HepG2 (cell line): ENCODE measurements around the gene ADCK2. TPM values are rescaled to one million over a fixed set of nuclear protein-coding genes. Genes with fewer than 3 reads are reported as not detected.

Experiments
- ATAC-seq: fragments of 200-7000 bp; cut with Tn5 transposase; 3 replicates; pipeline ENCODE4 v1.9.1; 2020; ENCODE audit warnings: mild to moderate bottlenecking, moderate library complexity
- BruUV-seq: library from RNA; stranded (reverse); fragments of 400-500 nt; replicated peaks from 2 replicates; lab custom pipeline; 2021; lab: Mats Ljungman, UMichigan
- CTCF ChIA-PET: fragments of 300-600 bp; formaldehyde crosslinking; extraction: SDS; loops from one replicate; lab custom pipeline; 2021; ENCODE audit warnings: low total read pairs, inconsistent platforms, low intra/inter-chr PET ratio; lab: Yijun Ruan, JAX
- POLR2A ChIA-PET: fragments of 350-600 bp; sonication (Branson Sonifier 250); formaldehyde crosslinking; loops from one replicate; lab custom pipeline; 2020; ENCODE audit warnings: antibody characterized with exemption, inconsistent platforms; lab: Yijun Ruan, JAX
- DNase-seq: peaks from one replicate; pipeline ENCODE4 v3.0.0-alpha.2; 2015; ENCODE audit warnings: low spot score
- FAIRE-seq: peaks from 3 replicates; lab custom pipeline; 2011; peaks lifted over from hg19 to GRCh38; lab: Jason Lieb, UNC
- H2AFZ ChIP-seq: one replicate; pipeline ENCODE4 v1.6.1; 2011; ENCODE audit warnings: low read length, inconsistent platforms
- H3K27ac ChIP-seq: fragments of 300-600 bp; 3 replicates; pipeline ENCODE4 v1.8.0; 2011; ENCODE audit warnings: mixed run types, mild to moderate bottlenecking, mixed read lengths, low read length, inconsistent platforms; ENCODE audit not compliant: insufficient read depth; ENCODE audit errors: extremely low read length
- H3K27me3 ChIP-seq, 2 experiments: fragments of 200-600 bp in 1 of 2; 2 replicates in 1 of 2; 3 replicates in 1 of 2; pipeline versions ENCODE4 v1.6.0 to v1.8.0; 2011; ENCODE audit warnings: low read length in 2 of 2, mild to moderate bottlenecking in 2 of 2, moderate library complexity in 2 of 2, inconsistent platforms in 1 of 2; ENCODE audit not compliant: insufficient read depth in 2 of 2, control insufficient read depth in 1 of 2
- H3K36me3 ChIP-seq, 2 experiments: fragments of 200-600 bp in 1 of 2; replicated peaks in 1 of 2; 2 replicates in 1 of 2; 3 replicates in 1 of 2; pipeline versions ENCODE4 v1.5.1 to v1.8.0; 2011; ENCODE audit warnings: low read length in 2 of 2, inconsistent platforms in 1 of 2; ENCODE audit not compliant: insufficient read depth in 2 of 2, control insufficient read depth in 1 of 2
- H3K4me1 ChIP-seq: 2 replicates; pipeline ENCODE4 v1.5.1; 2012; ENCODE audit warnings: low read length, inconsistent platforms; ENCODE audit not compliant: insufficient read depth
- H3K4me2 ChIP-seq: 2 replicates; pipeline ENCODE4 v1.6.0; 2011; ENCODE audit warnings: low read depth, low read length, inconsistent platforms
- H3K4me3 ChIP-seq, 3 experiments: fragments of 200-600 bp in 1 of 3; sonication (generic), shearing (Covaris generic) in 1 of 3; replicated peaks in 1 of 3; 2 replicates each; pipeline ENCODE4 v1.5.1; 2011 to 2016; ENCODE audit warnings: low read length in 3 of 3, inconsistent platforms in 2 of 3, low read depth in 2 of 3, mild to moderate bottlenecking in 2 of 3, control low read depth in 1 of 3, mixed read lengths in 1 of 3; ENCODE audit not compliant: insufficient read depth in 1 of 3
- H3K79me2 ChIP-seq: one replicate; pipeline ENCODE4 v1.6.1; 2011; ENCODE audit warnings: low read length, inconsistent platforms; ENCODE audit not compliant: insufficient read depth
- H3K9ac ChIP-seq: 2 replicates; pipeline ENCODE4 v1.6.0; 2011; ENCODE audit warnings: mild to moderate bottlenecking, low read depth, low read length, inconsistent platforms; ENCODE audit not compliant: insufficient read depth
- H3K9me3 ChIP-seq: 2 replicates; pipeline ENCODE4 v1.5.1; 2012; ENCODE audit warnings: mild to moderate bottlenecking, low read length
- H4K20me1 ChIP-seq: 2 replicates; pipeline ENCODE4 v1.6.0; 2011; ENCODE audit warnings: inconsistent platforms, mild to moderate bottlenecking, low read length, moderate library complexity; ENCODE audit not compliant: insufficient read depth
- GLMP ChIP-seq: sonication (generic); formaldehyde crosslinking; IDR thresholded peaks from 2 replicates; pipeline ENCODE4 v1.9.0; 2021; ENCODE audit warnings: missing genetic modification reagents, mild to moderate bottlenecking, borderline replicate concordance
- HNF4G ChIP-seq, 2 experiments: sonication (generic) in 1 of 2; formaldehyde crosslinking in 1 of 2; IDR thresholded peaks; 2 replicates each; pipeline versions ENCODE4 v1.4.0 to v1.6.1; 2011 to 2020; ENCODE audit warnings: borderline replicate concordance in 2 of 2, low read depth in 2 of 2, mild to moderate bottlenecking in 2 of 2, low read length in 1 of 2, missing genetic modification reagents in 1 of 2, moderate library complexity in 1 of 2
- HNRNPH1 ChIP-seq: fragments of 200-400 bp; formaldehyde crosslinking; optimal IDR thresholded peaks from 2 replicates; pipeline ENCODE3; 2017; ENCODE audit warnings: mild to moderate bottlenecking, low read depth, low read length
- KLF9 ChIP-seq: IDR thresholded peaks from 2 replicates; pipeline ENCODE4 v1.6.1; 2016; ENCODE audit warnings: low read depth
- NBN ChIP-seq: fragments of 450-650 bp; conservative IDR thresholded peaks from 2 replicates; pipeline ENCODE4 v1.6.1; 2017
- NCOA5 ChIP-seq: sonication (generic); formaldehyde crosslinking; IDR thresholded peaks from 2 replicates; pipeline ENCODE4 v1.4.0; 2020; ENCODE audit warnings: missing genetic modification reagents
- NR2F1 ChIP-seq, 2 experiments: fragments of 450-650 bp in 1 of 2; formaldehyde crosslinking in 1 of 2; IDR thresholded peaks; 2 replicates each; pipeline versions ENCODE4 v1.5.0 to v1.6.1; 2016 to 2020; ENCODE audit warnings: mild to moderate bottlenecking in 1 of 2, missing compliant biosample characterization in 1 of 2, missing genetic modification reagents in 1 of 2, moderate library complexity in 1 of 2
- TGIF2 ChIP-seq: IDR thresholded peaks from 2 replicates; pipeline ENCODE4 v1.6.1; 2016; ENCODE audit warnings: control low read depth, missing compliant biosample characterization
- TRIM24 ChIP-seq: sonication (generic); formaldehyde crosslinking; IDR thresholded peaks from 2 replicates; pipeline ENCODE4 v1.8.0; 2022; ENCODE audit warnings: mild to moderate bottlenecking, missing genetic modification reagents
- XBP1 ChIP-seq: sonication (generic); formaldehyde crosslinking; IDR thresholded peaks from 2 replicates; pipeline ENCODE4 v1.5.0; 2020; ENCODE audit warnings: missing genetic modification reagents
- ZNF451 ChIP-seq: sonication (generic); formaldehyde crosslinking; IDR thresholded peaks from 2 replicates; pipeline ENCODE4 v1.5.0; 2020; ENCODE audit warnings: mild to moderate bottlenecking, missing genetic modification reagents
- ZNF547 ChIP-seq: sonication (generic); formaldehyde crosslinking; IDR thresholded peaks from 2 replicates; pipeline ENCODE4 v1.5.1; 2020; ENCODE audit warnings: mild to moderate bottlenecking, missing genetic modification reagents
- ZNF597 ChIP-seq: sonication (generic); formaldehyde crosslinking; IDR thresholded peaks from 2 replicates; pipeline ENCODE4 v1.5.0; 2020; ENCODE audit warnings: missing genetic modification reagents
- ZNF749 ChIP-seq: sonication (generic); formaldehyde crosslinking; IDR thresholded peaks from 2 replicates; pipeline ENCODE4 v1.8.0; 2022; ENCODE audit warnings: mild to moderate bottlenecking, missing genetic modification reagents, moderate library complexity, borderline replicate concordance
- whole genome bisulfite sequencing: methylation state at CpG from one replicate; pipeline ENCODE4 v1.1.6; 2017; ENCODE audit warnings: low lambda C conversion rate; 5-methylcytosine and 5-hydroxymethylcytosine counted together
- in situ Hi-C: cut with HindIII; loops from 2 replicates; pipeline ENCODE4 v1.10.0; 2017; ENCODE audit warnings: low pct_unique_long_range_greater_than_20kb; ENCODE audit not compliant: extremely low pct_ligation_motif_present
- intact Hi-C: fragments of 100-400 bp; cut with micrococcal nuclease; formaldehyde crosslinking; loops from one replicate; pipeline ENCODE4 v1.10.0; 2022; ENCODE audit not compliant: unreplicated experiment
- polyA plus RNA-seq, 8 experiments: library from polyadenylated mRNA; depleted of rRNA in 3 of 8; stranded (reverse) in 7 of 8; unstranded in 1 of 8; fragments of >200 nt; fragmentation: Illumina TruSeq in 4 of 8; extraction: Trizol in 4 of 8; gene quantifications; 2 replicates each; pipeline versions ENCODE4 v1.2.1 to v1.2.3, GENCODE V29; 2011 to 2016; ENCODE audit warnings: low read depth in 4 of 8, missing spikeins in 1 of 8, mixed read lengths in 1 of 8; ENCODE audit not compliant: insufficient read depth in 1 of 8
- total RNA-seq, 5 experiments: library from RNA; depleted of rRNA; stranded (reverse); fragments of >200 nt; fragmentation: Illumina TruSeq; extraction: Trizol; gene quantifications; 2 replicates each; pipeline ENCODE4 v1.2.3, GENCODE V29; 2016; ENCODE audit warnings: low read depth in 1 of 5
- TF ChIP-seq, protein P1 (sequence below): IDR thresholded peaks from 2 replicates; pipeline ENCODE4 v1.6.1; 2016; ENCODE audit warnings: missing biosample characterization, missing genetic modification reagents, low read depth

ADCK2 gene
- total and polyA plus RNA-seq, 2 of the 13 experiments (the other 11 are each of a cell fraction or from before 2014, with no cell fraction given), result 8.6 to 18.8 TPM

DNA sequence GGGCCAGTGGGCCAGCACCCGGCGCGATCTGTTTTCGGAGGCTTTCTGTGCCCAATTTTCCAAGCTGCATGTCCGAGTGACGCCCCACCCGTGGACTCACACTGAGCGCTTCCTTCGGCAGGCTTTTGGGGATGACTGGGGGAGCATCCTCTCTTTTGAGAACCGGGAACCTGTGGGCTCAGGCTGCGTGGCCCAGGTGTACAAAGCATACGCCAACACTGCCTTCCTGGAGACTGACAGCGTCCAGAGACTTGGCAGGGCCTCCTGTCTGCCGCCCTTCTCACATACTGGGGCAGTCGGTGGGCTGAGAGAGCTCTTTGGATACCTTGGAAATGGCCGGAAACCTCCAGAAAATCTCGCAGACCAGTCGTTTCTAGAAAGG lies 1.0 kb downstream of the ADCK2 start:
- H3K27me3 ChIP-seq, result no peaks in the 10 kb centered on the region
- no peak overlapping the region for H3K9ac ChIP-seq
- H3K36me3 ChIP-seq, result no peaks in the 10 kb centered on the region; a peak in 1 of 5 replicates
- peaks cover 16% of the 10 kb centered on the region for H3K4me1 ChIP-seq
- 91% methylated on average over 18 of the region's 18 CpGs for WGBS
- no peak overlapping the region for H3K27ac ChIP-seq
- no peaks in the 10 kb centered on the region for H4K20me1 ChIP-seq
- no peak overlapping the region for H2AFZ ChIP-seq
- no peaks in the 10 kb centered on the region for H3K79me2 ChIP-seq
- FAIRE-seq (no peak), DNase-seq (no peak), ATAC-seq (no peak)
- H3K4me2 ChIP-seq, result peak overlapping the region; percentile 83
- intact Hi-C loops, result no loop called here
- BruUV-seq, result TSS peak; percentile 66
- POLR2A ChIA-PET, result interaction anchor here (1.4 kb wide), 1 partner anchor 330 kb away, joined by 5 read pairs; no protein-coding TSS in a partner anchor
- in situ Hi-C loops, result no loop called here
- no peaks in the 10 kb centered on the region for H3K9me3 ChIP-seq
- H3K4me3 ChIP-seq, result peak overlapping the region in 1 of 3 experiments; percentile 78; a peak in 1 of 6 replicates
- no peak for TF ChIP-seq KLF9
- no peak for TF ChIP-seq ZNF749 (CRISPR knock-in tag)
- no peak for TF ChIP-seq NBN
- TF ChIP-seq, all 625 proteins: peak for 0
- CTCF ChIA-PET, result no interaction called here

DNA sequence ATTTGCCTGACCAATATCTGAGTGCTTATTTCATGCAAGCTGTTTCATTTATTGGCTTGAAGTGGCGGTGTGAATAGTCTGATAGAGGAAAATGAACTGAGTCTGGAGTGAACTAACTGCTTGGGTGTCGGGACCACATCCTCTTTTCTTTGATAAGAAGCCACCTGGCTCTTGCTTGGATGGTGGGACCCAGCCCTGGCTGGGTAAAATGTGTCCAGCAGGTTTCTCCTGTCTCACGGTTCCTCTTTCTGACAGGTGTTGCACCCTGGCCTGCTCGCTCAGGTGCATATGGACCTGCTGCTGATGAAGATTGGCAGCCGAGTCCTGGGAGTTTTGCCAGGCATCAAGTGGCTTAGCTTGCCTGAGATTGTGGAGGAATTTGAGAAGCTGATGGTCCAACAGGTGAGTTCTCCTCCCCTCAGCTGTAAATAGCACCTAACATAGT lies 1.6 kb downstream of the ADCK2 start:
- in situ Hi-C loops, result no loop called here
- no peak overlapping the region for H3K4me2 ChIP-seq
- ChIA-PET POLR2A (no interaction called here), CTCF (no interaction called here)
- no peaks in the 10 kb centered on the region for H3K9me3 ChIP-seq
- H3K27me3 ChIP-seq, result no peaks in the 10 kb centered on the region
- no peak for ATAC-seq
- DNase-seq, result no peak
- intact Hi-C loops, result no loop called here
- 97% methylated on average over 5 of the region's 5 CpGs for WGBS
- H4K20me1 ChIP-seq, result no peaks in the 10 kb centered on the region
- H3K4me1 ChIP-seq, result peaks cover 16% of the 10 kb centered on the region
- H3K9ac ChIP-seq, result no peak overlapping the region
- peaks cover 1 to 4% of the 10 kb centered on the region in 2 experiments; a peak in 1 of 5 replicates for H3K36me3 ChIP-seq
- H3K27ac ChIP-seq, result no peak overlapping the region
- H2AFZ ChIP-seq, result no peak overlapping the region
- no peak overlapping the region for H3K4me3 ChIP-seq
- BruUV-seq, result no TSS peak
- FAIRE-seq, result no peak
- no peaks in the 10 kb centered on the region for H3K79me2 ChIP-seq
- no peak for TF ChIP-seq TRIM24 (CRISPR knock-in tag)
- no peak for TF ChIP-seq TGIF2
- TF ChIP-seq NR2F1 (CRISPR knock-in tag; IDR thresholded peaks at IDR 0.05), result no peak
- TF ChIP-seq ZNF451 (CRISPR knock-in tag), result no peak
- no peak for TF ChIP-seq ZNF547 (CRISPR knock-in tag)
- no peak for TF ChIP-seq GLMP (CRISPR knock-in tag)
- TF ChIP-seq, protein P1, sequence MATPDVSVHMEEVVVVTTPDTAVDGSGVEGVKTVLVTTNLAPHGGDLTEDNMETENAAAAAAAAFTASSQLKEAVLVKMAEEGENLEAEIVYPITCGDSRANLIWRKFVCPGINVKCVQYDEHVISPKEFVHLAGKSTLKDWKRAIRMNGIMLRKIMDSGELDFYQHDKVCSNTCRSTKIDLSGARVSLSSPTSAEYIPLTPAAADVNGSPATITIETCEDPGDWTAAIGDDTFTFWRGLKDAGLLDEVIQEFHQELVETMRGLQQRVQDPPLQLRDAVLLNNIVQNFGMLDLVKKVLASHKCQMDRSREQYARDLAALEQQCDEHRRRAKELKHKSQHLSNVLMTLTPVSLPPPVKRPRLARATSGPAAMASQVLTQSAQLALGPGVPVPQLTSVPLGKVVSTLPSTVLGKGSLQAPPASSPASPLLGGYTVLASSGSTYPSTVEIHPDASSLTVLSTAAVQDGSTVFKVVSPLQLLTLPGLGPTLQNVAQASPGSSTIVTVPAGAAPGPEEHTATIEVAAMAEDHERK (CRISPR knock-in tag), result no peak
- no peak for TF ChIP-seq XBP1 (CRISPR knock-in tag)
- TF ChIP-seq HNRNPH1, result no peak
- TF ChIP-seq ZNF597 (CRISPR knock-in tag), result no peak
- no peak for TF ChIP-seq NCOA5 (CRISPR knock-in tag)
- TF ChIP-seq HNF4G (IDR thresholded peaks at IDR 0.05; ENCODE audit: borderline replicate concordance, low read depth, low read length), result no peak
- no peak for TF ChIP-seq HNF4G (CRISPR knock-in tag; IDR thresholded peaks at IDR 0.05; ENCODE audit: borderline replicate concordance, low read depth)
